Stimulated activated CD8-positive, alpha-beta memory T cell treated with anti-CD3 and anti-CD28 coated beads, Interleukin-7, amount 100 ng/mL, for 1 hour (primary cell): ENCODE data around the gene ADGRL2.

Source experiments
- DNase-seq, 2 donors: peaks; one replicate each; pipeline ENCODE4 v3.0.0-alpha.2; 2020; ENCODE audit warnings: low read depth in 2 of 2

The ADGRL2 gene

DNA sequence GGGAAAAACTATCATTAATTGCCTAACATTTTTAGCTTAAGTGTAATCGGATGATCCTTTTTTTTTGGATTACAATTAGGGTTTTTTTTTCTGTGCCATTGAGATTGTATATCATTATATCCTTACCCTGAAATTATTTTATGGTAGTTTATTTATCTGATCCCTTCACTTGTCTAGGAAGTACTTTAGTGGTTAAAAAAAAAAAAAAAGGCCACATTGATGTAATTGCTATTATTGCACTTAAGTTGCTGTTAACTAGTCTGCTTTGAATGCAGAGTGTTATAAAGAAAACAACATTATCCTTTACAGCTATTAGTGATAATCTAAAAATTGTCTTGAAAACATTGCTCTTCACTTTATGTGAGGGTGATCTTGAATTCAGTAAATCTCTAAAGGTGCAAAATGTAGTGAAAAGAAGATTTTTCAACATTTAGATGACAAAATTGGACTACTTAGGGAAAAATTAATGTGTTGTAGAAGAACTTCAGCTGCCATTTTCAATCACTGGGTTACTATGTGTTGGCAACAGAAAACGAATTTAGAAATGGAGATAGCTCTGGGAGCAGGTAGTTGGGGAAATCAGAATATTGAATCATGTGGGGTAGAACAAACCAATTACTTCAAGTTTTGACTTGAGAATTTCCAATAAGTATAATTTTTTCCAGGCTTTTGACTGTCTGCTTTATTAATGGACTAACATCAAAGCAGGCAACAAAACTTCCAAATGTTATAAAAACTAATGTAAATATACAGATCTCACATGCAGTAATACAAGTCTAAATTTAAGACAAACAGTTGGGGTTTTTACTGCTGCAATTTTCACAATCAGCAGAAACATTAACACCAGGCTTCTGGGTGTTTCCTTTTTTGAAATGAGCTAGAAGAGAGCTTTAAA, 5.0 kb downstream of the ADGRL2 start:
- no peak for DNase-seq

DNA sequence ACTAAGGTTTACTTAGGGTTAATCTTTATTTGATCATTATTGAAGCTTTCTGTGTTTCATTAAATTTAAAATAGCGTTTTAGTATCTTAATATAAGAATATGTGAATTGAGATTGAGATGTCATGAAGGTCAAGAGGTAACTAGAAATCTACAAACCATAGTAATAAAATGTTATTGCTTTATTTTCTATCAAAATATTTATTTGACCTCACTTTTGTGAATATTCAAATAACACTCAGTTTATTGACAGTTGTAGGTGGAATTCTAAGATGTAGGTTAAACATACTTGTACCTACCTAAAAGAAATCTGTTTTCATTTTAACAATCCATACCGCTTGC, 5.7 kb downstream of the ADGRL2 start:
- no peak for DNase-seq

DNA sequence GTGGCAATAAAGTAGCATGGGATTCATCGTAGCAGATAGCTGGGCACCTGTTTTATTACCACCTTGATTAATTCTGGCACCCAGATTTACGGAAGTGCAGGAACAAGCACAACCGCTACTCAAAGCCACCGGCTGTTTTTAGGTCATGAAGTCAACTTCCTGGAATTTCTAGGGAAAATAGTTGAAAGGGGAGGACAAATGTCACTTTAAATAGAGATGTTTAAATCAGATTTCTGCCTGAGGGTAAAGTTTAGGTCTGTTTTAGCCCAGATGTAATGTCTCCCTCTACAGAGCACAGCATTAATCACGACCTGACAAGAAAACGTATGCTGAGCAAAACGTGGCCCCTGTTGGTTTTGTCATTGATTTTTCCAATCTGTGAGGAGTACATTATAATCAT, 8.0 kb downstream of the ADGRL2 start:
- DNase-seq = no peak

DNA sequence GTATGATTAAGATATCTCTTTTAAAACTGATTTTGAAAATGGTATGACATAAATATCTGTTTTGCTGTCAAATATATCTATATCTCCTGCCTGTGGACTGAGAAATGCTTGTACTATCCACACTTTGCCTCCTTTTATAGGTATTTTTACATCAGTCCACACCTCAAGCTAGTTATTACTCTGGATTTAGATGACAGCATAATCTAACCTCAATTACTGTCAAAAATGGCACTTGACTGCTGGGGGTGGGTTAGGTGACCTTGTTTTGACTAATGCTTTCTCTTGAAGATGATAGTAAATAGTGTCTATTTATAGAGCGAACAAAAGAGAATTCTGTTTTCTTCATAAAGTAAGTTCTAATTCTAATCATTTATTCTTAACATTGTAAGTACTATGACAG, 9.1 kb downstream of the ADGRL2 start:
- no peak for DNase-seq

DNA sequence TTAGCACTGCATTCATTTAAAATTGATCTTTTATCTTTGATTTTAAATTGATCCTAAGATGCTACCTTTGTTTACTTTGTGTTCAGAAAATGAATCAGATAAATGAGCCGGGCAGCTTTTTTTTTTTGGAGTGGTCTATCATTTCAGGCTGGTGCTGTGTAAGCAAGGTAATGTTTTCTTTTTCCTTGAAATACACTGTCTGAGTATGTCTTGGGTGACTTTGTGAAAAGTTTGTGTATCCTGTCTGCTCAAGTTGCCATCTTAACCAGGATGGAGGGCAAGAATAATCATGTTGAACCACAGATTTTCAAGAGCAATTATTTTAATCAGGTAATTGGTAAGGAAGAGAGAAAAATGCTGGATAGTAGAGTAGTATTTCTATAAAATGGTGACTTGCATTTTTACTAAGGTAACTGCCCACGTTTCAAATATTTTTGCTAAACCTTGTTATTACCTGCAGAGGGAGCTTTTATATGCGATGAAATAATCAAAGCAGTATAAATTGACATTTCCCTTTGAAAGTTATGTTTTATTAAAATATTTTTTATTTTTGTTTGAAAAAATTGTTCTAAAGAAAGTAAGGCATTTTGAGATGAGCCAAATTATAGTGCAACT, 11.1 kb downstream of the ADGRL2 start:
- DNase-seq = no peak

DNA sequence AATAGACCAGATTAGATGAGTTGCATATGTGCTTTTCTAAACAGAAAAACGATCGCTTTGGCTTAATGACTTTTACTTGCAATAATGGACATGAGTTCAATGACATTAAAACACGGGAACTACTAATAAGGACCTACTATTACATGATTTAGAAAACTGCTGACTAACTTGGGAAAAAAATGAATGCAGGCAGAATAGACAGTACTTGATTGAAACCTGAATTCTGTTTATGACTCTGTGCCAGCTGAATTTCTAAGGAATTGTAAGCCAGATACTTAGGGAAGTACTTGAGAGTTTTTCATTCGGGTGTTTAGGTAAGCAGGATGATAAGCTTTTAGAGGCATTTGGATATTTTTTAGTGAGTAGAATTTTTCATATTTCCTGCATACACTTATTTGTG, 12.0 kb downstream of the ADGRL2 start:
- DNase-seq = no peak

DNA sequence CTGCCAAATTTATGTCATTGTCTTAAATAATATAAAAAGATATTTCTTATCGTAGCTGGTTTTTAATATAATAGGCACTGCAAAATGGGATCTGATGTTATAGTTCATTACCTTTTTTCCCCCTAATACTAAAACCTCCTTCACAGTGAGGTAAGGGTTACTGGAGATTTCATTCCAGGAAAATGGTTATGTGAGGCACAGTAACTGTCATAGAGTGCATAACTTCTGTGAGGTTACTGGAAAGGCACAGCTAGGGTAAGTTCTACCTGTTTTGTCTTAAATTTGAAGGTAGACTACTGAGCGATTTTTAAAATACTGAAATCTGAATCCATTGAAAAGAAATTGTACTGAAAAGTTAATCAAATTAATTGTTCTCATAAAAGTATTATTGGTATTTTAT, 13.0 kb downstream of the ADGRL2 start:
- DNase-seq = no peak

DNA sequence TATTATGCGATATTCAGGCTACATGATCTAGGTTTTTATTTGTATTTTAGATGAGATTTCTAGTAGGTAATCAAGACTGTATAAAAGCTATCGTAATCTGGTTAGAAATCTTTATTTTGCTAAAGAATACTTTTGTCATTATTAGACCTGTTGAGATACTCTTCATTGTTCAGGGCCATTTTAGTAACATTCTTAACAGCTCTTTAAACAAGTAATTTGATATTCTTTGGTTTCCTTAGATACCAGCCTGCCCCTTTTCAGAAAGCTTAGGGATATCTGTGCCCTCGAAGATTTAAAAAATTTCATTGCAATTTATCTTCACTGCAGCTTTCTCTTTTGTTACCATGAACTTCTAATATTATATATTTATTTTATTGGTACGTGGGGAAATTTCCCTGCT, 18.9 kb downstream of the ADGRL2 start:
- DNase-seq = no peak

DNA sequence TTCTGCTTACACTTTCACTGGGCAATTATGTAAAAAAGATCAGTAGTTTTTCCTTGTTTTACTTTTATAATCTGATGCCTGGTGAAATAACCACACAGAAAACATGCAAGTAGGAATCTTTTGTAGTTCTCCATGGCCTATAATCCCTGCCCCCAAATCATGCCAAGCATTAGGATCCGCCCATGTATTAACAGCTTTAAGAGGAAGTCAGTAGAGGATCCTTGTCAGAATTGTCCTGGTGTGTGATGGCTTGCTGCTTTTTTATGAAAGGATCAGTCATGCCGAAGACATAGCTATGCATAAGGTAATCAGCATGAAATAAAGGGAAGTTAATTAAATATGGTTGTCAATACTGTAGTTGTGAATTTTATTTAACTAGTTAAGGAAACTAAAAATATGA, 20.0 kb downstream of the ADGRL2 start:
- no peak for DNase-seq

DNA sequence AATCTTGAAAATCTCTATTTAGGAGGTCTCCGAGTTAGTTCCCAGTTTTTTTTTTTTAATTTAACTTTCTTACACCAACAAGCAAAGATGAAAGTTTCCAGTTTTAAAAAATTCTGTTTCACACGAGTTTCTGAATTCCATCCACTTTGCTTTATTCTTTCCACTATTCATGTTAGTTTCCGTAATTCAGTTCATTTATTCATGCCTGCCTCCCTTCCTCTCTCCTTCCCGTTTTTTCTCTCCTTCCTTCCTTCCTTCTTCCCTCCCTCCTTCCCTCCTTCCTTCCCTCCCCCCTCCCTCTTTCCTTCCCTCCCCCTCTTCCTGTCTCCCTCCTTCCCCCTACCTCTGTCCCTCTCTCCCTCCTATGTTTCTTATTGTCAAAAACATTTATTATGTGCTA, 22.3 kb downstream of the ADGRL2 start:
- DNase-seq = no peak

DNA sequence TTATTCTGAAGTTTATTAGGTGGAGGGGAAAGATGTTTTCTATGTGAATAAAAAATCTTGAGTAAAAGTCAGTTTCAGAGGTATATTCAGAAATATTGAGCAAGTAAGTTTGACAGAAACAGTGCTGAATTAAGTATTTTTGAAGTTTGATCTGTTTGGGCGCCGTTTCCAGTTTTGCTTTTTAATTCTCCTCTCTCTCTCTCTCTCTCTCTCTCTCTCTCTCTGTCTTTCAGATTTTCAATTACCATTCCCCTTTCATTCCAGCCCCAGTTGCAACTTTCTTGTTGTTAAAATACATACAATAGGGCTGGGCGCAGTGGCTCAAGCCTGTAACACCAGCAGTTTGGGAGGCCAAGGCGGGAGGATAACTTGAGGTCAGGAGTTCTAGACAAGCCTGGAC, 24.0 kb downstream of the ADGRL2 start:
- no peak for DNase-seq

DNA sequence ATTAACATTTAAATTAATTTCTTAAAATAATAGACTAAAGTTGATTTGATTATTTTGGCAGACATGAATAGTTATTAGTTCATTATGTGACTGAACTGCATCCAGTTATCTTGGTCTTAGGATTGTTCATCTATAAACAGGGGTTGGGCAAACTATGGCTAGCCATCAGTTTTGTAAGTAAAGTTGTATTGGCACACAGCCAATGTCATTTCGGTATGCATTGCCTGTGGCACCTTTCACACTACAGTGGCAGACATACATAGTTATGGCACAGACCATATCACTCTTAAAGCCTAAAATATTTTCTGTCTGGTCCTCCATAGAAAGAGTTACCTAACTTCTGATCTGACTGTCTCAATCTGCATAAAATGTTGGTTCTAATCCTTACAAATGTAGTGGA, 27.2 kb downstream of the ADGRL2 start:
- no peak for DNase-seq

DNA sequence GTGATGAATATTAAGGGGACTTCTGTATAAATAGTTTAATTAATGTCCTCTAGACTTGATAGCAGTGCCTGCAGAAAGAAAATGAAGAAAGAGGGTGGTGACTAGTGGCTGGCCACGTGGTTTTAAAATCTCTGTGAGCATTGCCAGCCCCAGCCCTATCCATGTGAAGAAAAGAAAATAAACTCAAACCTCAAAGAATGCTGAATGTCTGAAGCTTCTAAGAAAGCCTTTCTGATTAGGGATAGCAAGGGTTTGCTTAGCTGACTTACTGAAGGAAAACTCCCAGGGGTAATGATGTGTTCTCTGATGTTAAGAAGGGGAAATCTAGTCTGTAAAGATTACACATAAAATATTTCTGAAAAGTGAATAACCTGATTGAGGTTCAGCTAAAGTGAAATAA, 31.8 kb downstream of the ADGRL2 start:
- DNase-seq = no peak

DNA sequence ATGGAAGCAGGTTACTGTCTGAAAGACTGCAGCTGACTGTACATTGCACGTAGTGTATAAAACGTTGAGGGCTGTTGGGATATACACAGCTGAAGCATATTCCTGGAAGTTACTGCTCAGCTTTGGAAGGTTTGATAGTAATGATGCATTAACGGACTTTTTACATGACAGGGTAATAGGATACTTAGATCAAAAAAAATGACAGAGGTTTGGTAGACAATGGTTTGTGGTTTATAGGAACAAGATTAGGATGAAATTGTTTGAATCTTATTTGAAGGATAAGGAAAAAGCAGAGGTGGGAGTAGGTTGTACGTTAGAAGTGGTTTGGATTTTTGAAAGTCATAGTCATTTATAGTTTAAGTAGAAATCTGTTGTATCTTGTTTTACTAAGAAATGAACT, 33.0 kb downstream of the ADGRL2 start:
- no peak for DNase-seq

DNA sequence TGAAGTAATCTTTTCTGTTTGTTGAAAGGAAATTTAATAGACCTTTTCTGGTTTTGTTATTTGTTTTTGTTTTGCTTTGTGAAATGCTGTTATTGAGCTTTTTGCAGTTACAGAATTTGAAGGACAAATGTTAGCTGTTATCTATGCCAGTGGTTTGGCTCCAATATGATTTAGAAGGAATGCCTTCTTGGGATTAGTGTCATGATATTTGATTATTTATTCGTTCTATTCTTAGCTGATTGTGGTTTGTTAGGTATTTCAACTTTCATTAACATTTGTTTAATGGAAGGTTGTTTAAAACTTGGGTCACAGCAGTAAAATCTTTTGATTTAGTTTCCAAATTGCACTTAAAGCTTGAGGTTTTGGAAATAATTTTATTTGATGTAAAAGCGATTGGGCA, 33.5 kb downstream of the ADGRL2 start:
- no peak for DNase-seq

DNA sequence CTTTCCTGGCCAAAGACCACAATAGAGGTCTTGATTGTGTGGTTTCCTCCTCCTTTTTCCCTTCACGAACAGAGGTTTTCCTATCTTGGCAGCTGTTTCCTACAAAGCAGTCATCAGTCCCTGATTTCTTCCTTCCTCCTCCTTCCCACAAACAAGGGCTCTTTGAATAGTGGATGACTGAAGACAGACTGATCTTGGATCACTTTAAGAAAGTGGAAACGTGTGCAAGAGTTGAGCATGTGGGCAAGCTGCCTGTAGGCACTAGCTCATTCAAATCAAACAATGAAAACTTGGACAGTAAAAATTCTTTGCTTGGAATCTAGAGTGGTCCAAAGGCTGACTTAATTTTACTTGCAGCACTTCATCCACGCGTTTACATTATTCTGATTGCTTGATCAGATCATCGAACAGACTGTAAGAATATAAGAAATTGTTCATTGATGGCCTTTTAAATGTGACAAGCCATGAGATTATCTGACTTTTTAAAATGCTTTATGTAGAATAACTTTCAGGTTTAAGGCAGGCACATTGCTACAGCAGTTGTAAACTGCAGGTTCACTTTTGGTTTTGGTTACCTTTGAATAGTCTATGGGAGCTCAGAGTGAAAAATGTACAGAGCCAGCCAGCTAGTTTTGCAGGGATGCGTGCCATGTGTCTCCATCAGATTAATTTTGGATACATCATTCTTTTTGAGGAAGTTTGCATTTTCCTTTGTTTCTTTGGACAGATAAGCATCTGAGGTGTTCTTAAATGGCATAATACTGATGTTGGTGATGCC, 34.4 kb downstream of the ADGRL2 start:
- DNase-seq = no peak

DNA sequence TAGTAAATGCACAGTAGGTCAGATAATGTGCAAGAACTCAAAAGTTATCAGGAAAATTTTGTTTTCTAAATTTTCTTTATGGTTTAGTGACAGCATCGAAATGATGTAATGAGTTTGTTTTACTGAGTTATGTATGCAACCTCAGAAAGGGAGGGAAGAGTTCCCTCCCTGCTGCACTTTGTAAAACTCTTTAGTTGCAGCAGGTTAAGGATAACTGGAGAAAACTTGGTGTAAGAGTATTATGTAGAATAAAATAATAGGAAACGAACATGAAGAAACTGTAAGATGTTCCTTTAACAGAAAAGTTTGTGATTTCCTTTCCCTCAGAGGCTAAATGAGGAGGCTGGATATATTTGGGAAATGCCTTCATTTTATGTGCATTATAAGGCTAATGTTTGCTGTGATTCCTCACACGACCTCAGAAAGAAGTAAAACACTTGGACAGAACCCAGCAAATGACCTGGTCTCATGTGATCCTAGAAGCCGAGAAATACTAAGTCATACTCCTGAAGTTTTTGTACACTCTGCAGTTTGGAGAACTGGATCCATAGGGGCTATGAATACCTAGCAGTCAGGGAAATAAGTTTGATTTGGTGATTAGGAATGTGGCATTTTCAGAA, 35.4 kb downstream of the ADGRL2 start:
- no peak for DNase-seq

DNA sequence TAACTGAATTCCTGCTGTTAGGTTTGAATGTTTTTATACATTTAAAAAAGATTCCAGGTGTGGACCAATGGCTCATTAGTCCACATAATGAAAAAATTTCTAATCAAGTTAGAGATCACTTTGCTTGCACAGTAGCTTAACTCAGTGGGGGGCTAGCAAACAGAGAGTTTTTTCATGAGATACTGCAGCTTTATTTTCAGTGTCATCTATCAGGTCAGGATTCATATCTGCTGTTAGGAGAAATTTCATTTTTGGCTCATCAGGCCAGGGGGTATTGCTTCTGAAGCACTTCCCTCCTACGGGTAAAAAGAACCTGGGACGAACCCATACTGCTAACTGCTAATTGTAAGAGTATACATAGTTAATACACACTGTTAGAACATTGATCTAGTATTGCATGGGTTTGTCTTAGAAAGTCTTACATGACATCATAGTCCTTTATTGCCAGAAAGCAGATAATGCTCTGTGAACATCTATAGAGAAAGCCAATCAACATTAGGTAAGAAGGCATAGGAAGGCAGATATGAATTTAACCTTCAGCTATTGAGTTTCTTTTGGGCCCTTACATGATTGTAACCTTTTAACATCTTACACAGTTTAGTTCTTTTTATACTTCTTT, 38.0 kb downstream of the ADGRL2 start:
- DNase-seq = no peak

DNA sequence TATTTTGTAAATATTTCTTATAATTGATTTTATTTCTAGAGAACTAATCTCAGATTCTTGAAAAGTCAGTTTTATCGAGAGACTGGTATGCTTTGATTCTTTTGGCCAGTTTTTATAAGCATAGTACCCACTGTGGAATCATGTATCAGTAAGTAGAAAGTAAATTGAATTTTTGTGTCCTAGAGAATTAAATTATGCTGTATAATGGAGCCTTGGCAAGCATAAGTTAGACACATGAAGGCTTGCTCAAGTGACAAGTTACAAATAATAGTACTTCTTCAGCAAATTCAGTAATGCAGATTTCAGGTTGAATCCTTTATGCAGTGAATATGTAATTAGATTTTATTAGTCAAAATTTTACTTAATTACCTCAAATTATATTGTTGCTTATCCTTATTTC, 40.1 kb downstream of the ADGRL2 start:
- DNase-seq = no peak

DNA sequence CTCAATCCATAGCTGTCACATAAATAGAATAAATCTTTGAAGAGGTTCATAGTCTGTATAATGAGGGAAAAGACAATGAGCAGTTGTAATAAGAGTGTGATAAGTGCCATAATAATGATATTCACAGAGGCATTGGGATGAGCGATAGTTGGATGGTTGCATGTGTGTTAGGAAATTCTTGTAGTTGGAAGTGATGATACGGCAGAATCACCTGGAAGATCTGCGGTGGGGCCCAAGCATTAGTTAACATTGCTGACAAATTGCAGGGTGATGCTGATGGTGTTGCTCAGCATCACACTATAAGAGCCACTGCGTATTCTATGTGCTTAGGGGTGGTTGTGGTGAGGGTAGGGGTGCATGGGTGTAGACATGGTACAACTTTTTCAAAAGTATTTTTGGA, 41.1 kb downstream of the ADGRL2 start:
- no peak for DNase-seq

DNA sequence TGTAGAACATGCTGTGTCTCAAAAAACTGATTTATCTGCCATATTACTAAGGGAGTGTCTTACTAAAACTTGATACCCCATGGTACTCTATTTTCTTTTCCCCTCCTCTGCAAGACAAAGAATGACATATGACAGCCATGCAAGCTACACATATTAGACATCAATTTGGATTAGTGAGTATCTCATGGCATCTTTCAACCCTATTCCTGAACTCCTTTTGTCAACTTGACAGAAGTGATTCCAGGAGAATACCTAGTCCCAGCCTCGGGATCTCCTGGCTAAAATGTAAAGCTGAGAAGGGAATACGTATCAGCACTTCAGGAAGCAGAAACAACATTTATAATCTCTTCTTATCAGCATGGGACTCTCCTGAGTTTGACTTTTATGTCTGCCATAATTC, 43.7 kb downstream of the ADGRL2 start:
- no peak for DNase-seq

DNA sequence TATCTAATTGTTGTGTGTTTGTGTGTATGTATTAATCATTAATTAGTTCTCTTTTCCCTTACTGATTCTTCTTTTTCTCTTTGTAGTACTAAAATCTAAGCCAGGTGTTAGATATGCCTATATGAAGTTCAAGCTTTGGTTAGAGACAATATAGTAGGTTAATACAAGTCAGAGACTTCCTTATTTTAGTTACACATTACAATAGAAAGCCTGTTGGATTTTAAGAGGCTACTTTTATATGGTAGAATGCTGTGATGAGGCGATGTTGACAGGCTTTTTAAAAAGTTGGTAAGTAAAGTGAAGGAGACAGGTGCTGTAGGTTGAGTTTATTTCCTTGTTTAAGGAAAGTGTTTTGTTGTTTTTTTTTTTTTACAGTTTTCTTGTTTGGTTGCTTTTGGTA, 45.9 kb downstream of the ADGRL2 start:
- DNase-seq = no peak
